ENCODE results near the gene RTF1. TPM values are rescaled to one million over a fixed set of nuclear protein-coding genes. Genes with fewer than 3 reads are reported as not detected.

Gene RTF1
- total RNA-seq, 2 experiments from 2014 or later, result 40.4 to 45.7 TPM

DNA sequence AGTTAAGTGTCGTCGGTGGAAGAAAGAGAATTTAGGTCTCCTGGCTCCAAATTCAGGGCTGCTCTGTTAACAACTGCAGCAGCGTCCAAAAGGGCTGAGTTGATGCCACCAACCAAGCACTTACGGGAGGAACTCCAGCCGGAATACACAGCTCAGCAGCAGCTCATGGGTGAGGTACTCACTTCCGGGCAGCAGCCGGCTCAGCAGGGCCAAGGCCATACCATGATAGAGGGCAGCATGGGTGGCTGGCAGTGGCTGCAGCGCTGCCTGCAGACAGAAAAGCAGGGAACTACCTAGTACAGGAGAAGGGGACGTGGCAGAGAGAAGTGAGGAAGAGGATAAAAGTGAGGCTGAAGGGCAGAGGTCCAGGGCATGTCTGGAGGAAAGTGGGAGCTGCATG lies 104.7 kb downstream of the RTF1 start:
- ChIA-PET CTCF (interaction anchor here (0.8 kb wide), 1 partner anchor 14 kb away, joined by 3 read pairs; no protein-coding TSS in a partner anchor), POLR2A (no interaction called here)
- Mint-ChIP-seq H3K36me3 (ENCODE audit: low read depth) (peaks cover 8% of the 10 kb centered on the region), H3K4me3 (no peak overlapping the region), H3K27ac (no peak overlapping the region), H3K4me1 (no peaks in the 10 kb centered on the region), H3K9me3 (no peaks in the 10 kb centered on the region), H3K27me3 (no peaks in the 10 kb centered on the region)
- no peak for DNase-seq

- ChIA-PET CTCF (interaction anchor here (0.6 to 1.1 kb wide), 6 partner anchors 16 to 838 kb away, joined by 3 read pairs; partner anchors contain the start of gene MGA), POLR2A (no interaction called here)
- Mint-ChIP-seq H3K27me3 (no peaks in the 10 kb centered on the region), H3K4me1 (no peaks in the 10 kb centered on the region), H3K4me3 (no peak overlapping the region), H3K9me3 (no peaks in the 10 kb centered on the region), H3K36me3 (ENCODE audit: low read depth) (peaks cover 8% of the 10 kb centered on the region), H3K27ac (no peak overlapping the region)
- no peak for DNase-seq
Measured at GRCh38 chr15:41523097-41523496, 106.2 kb downstream of the RTF1 start.

DNA sequence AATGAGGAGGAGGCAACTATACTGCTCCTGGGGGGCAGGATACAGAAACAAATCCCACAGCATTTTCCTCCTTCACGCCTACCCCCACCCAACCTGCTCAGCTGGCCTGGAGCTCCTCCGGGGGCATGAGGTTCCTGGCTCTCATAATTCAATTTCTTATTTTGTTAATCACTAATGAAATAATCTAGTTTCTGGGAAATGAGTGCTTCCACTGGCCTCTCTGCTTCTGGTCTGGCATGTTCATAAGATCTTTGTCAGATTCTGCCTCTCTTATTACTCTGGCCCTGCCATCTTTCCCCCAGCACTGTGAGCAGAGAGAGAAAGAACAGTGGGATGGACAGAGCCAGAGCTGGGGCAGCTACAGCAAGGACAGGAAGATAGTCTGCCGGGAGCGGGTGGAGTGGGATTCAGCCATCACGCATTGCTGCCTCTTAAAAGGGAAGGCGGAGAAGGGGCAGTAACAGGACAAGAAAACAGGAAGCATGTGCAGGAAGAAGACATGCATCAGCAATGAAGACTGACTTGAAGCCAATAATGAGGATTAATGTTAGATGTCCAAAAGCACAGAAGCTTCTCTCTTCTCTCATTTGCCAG lies 113.6 kb downstream of the RTF1 start:
- H3K4me1 Mint-ChIP-seq, result no peaks in the 10 kb centered on the region
- no peak for DNase-seq
- H3K36me3 Mint-ChIP-seq (ENCODE audit: low read depth), result peaks cover 25% of the 10 kb centered on the region
- ChIA-PET POLR2A (no interaction called here), CTCF (interaction anchor here (1.0 to 1.5 kb wide), 4 partner anchors 10 to 280 kb away, joined by 3 to 4 read pairs (median 4); partner anchors contain the start of gene LTK)
- no peak overlapping the region for H3K4me3 Mint-ChIP-seq
- no peaks in the 10 kb centered on the region for H3K27me3 Mint-ChIP-seq
- no peaks in the 10 kb centered on the region for H3K9me3 Mint-ChIP-seq
- H3K27ac Mint-ChIP-seq, result no peak overlapping the region

Other genes with a start within 250 kb of the RTF1 start
- not detected for gene EXD1, start 186.3 kb upstream of the RTF1 start, total RNA-seq
- 10 to 100 TPM; 59.2 to 61.1 TPM for gene CHP1, start 185.8 kb upstream of the RTF1 start, total RNA-seq
- 10 to 100 TPM; 18.9 to 21.9 TPM for gene OIP5, start 84.5 kb upstream of the RTF1 start, total RNA-seq
- gene NUSAP1, start 84.2 kb upstream of the RTF1 start, total RNA-seq, result 100 to 1,000 TPM; 310 to 336 TPM
- gene NDUFAF1, start 14.6 kb upstream of the RTF1 start, total RNA-seq, result 10 to 100 TPM; 13.4 to 14.7 TPM
- under 1 TPM in 1 of 2 experiments, not detected in 1; 0.35 TPM for gene ITPKA, start 76.8 kb downstream of the RTF1 start, total RNA-seq
- 1 to 10 TPM in 1 of 2 experiments, under 1 TPM in 1; 0.87 to 1.1 TPM for gene LTK, start 96.7 kb downstream of the RTF1 start, total RNA-seq
- 10 to 100 TPM; 33.8 to 36.3 TPM for gene RPAP1, start 127.2 kb downstream of the RTF1 start, total RNA-seq
- gene TYRO3, start 142.1 kb downstream of the RTF1 start, total RNA-seq, result 1 to 10 TPM; 1.1 to 1.9 TPM
- 10 to 100 TPM; 33.0 to 35.2 TPM for gene MGA, start 243.3 kb downstream of the RTF1 start, total RNA-seq